GM18861 (cell line): Measurements from ENCODE around the gene CAMK4.

Experiments used
- ATAC-seq: cut with Tn5 transposase; IDR thresholded peaks from one replicate; pipeline ENCODE4 v1.9.1; 2021; ENCODE audit not compliant: unreplicated experiment

Gene CAMK4

GRCh38 chr5:111472579-111472978 lies 248.4 kb downstream of the CAMK4 start:
- ATAC-seq, result peak; percentile 53

DNA sequence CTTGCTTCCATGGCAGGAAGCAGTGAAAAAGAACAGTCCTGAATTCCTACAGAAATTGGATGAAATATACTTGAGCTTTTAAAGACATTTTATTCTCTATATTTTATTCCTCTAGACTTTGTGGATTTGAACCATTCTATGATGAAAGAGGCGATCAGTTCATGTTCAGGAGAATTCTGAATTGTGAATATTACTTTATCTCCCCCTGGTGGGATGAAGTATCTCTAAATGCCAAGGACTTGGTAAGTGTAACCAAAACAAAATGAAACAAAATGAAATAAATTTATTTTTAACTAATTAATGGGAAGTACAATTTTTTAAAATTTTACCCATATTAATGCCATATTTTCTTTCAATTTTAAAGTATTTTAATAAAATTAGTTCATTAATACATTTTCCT lies 254.1 kb downstream of the CAMK4 start:
- no peak for ATAC-seq

DNA sequence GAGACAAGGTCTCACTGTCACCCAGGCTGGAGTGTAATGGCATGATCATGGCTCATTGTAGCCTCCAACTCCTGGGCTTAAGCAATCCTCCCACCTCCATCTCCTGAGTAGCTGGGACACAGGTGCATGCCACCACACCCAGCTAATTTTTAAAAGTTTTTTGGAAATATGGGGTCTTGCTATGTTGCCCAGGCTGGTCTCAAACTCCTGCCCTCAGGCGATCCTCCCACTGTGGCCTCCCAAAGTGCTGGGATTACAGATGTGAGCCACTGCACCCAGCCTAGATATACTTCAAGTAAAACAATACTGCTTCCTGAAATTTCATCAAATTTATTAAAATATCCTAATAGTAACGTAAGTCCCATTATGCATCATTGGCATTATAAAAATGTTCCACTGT lies 254.7 kb downstream of the CAMK4 start:
- no peak for ATAC-seq

DNA sequence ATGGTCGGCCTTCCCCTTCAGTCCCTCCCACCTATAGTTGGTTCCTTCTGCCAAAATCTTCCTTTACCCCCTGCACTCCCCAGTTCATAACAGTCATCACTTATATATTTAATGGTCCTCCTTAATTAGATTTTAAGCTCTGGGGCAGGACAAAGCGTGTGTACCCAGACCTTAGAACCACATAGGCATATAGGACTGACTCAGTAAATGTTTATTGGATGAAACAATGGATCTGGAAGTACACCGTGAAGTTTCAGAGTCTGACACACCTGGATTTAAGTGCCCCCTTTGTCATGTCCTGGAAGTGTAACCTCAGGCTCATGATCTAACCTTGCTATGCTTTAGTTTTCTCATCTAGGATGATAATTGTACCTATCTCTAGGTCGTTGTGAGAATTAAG lies 256.2 kb downstream of the CAMK4 start:
- ATAC-seq, result no peak

GRCh38 chr5:111486055-111486454 lies 261.9 kb downstream of the CAMK4 start:
- ATAC-seq, result no peak

- ATAC-seq, result no peak
Measured at GRCh38 chr5:111486926-111487325, 262.7 kb downstream of the CAMK4 start.

GRCh38 chr5:111488353-111488752 lies 264.2 kb downstream of the CAMK4 start:
- no peak for ATAC-seq

DNA sequence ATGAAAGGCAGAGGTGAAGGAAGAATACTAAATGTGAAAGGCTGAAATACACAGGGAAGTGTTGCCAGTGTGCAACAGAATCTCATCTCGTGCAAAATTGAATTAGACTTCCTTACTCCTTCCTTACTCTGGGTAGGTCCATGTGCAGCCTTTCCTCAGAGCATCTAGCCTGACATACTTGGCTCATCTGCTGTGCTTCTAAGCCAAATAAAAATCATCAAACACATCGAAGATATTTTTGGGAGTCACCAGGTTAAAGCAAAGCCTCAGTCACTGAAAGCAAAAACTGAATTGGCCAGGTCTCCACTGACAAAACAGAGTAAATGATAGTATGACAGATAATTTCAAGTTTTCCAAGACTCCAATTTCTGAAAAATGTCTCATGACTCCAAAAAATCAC lies 268.8 kb downstream of the CAMK4 start:
- no peak for ATAC-seq

GRCh38 chr5:111494355-111494999 lies 270.3 kb downstream of the CAMK4 start:
- peak; percentile 41 for ATAC-seq

DNA sequence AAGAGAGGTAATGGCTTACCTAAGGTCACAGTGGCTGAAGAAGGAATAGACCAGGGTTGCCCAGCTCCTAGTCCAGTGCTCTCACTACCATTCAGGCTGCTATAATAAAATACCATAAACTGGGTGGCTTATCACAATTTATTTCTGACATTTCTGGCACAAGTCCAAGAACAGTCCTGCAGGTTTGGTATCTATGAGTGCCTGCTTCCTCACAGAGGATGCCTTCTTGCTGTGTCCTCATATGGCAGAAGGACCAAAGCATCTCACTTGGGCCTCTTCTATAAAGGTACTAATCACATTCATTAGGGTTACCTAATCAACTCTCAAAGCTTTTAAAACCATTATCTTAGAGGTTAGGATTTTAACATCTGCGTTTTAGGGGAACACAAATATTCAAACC lies 271.0 kb downstream of the CAMK4 start:
- peak; percentile 4 for ATAC-seq

GRCh38 chr5:111498346-111498745 lies 274.2 kb downstream of the CAMK4 start:
- ATAC-seq, result no peak

DNA sequence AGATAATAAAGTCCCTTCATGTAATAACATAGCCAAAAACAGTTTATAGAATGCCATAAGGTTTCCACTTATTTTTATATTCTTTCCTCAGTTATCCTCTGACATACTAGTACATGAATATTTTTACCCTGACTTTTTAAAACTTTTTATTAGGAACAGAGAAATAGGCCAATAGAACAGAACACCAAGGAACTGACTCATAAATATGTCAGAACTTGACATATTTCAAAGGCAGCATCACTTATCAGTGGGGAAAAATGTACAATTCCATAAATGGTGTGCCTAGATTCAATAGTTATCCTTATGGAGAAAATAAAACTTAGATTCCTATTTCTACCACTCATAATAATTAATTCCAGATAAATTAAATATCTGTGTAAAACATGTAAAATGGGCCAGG lies 278.8 kb downstream of the CAMK4 start:
- ATAC-seq, result no peak

GRCh38 chr5:111505096-111505495 lies 280.9 kb downstream of the CAMK4 start:
- no peak for ATAC-seq

DNA sequence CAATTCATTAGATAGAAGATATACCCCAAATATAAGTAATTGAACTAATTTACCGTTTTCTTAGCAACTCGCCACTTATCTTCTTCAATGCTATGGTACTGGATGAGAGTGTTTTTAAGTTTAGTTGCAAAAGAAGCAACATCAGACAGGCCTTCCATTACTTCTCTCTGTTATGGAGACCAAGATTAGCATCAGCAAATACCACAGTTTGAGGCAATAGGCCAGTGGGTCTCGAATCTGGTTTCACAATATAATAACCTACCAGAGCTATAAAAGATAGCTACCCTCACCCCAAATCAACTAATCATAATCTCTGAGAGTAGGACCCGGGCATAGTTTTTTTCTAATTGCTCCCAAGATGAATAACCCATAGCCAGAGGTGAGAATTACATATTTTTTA lies 283.1 kb downstream of the CAMK4 start:
- ATAC-seq, result no peak

DNA sequence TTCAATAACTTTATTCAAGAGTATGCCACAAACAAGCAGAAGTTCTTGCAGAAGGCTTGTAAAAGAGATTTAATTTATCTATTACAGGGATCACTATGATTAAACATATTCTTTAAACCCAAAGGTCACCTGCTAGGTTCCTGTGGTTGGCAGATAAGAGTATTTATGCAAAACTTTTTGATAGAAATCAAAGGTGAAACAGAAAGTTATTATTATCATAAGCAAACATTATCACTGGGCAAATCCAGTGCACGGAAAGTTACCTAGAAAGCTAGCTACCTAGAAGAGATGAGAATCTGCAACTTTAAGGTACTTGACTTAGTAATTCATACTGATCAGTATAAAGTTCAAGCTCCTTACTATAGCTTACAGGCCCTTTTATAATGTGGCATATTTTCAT lies 284.9 kb downstream of the CAMK4 start:
- no peak for ATAC-seq

DNA sequence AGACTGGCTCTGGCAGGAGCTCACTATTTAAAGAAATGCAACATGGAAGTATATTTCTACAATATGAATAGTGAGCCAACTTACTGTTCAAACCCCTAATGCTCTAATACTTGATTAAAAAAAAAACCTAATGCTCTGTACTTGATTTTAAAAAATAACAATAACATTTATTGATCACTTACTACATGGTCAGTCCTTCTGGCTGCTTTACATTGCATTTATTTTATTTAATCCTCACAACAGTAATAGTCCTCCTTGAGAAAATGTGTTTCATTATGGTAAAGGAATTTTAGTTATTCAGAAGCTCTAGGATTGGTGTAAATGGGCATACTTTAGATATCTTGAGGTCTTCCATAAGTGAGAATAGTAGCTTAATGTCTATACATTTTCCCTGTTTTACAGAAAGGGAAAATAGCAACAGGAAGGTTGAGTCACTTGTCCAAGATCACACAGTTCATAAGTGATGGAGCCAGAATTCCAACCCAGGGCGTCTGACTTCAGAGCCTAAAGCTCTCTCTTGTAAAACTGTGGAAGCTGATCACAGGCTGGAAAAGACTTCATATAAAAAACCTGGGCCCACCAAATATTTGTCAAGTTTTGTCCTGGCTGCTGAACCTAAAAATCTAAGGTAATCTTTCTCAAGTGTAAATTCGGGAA lies 287.1 kb downstream of the CAMK4 start:
- no peak for ATAC-seq

DNA sequence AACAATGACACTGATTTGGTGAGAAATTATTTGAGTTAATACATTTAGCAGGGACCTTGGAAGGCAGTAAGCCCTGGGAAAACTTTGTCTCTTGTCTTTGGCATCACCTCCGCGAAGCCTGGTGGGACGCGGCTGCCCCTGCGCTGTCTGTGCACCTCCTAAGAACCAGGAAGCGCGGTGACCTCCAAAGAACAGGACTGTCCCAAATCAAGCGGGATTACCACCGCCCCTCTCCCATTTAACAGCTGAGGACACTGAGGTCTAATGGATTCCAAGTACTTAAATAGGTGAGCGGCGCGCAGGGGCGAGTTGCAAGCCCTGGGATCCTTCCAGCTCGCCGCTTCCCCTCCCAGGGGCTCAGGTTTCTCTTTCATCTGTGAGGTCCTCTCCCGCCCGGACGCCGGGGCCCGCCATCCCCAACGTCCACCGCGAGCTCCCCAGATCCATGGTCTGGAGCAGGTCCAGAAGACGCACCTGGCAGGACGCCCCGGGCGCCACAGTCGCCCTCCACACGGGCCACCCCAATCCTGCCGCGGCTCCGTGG lies 287.7 kb downstream of the CAMK4 start:
- no peak for ATAC-seq

- ATAC-seq, result peak; percentile 91
Measured at GRCh38 chr5:111512375-111513130, 288.4 kb downstream of the CAMK4 start, which contains the start of gene STARD4. TSS of gene STARD4 (minus strand) at chr5:111512535. CDS start at chr5:111507433, 5,102 bp downstream.

GRCh38 chr5:111513131-111513520 lies 288.9 kb downstream of the CAMK4 start:
- no peak for ATAC-seq

GRCh38 chr5:111514087-111514486 lies 289.9 kb downstream of the CAMK4 start:
- no peak for ATAC-seq

DNA sequence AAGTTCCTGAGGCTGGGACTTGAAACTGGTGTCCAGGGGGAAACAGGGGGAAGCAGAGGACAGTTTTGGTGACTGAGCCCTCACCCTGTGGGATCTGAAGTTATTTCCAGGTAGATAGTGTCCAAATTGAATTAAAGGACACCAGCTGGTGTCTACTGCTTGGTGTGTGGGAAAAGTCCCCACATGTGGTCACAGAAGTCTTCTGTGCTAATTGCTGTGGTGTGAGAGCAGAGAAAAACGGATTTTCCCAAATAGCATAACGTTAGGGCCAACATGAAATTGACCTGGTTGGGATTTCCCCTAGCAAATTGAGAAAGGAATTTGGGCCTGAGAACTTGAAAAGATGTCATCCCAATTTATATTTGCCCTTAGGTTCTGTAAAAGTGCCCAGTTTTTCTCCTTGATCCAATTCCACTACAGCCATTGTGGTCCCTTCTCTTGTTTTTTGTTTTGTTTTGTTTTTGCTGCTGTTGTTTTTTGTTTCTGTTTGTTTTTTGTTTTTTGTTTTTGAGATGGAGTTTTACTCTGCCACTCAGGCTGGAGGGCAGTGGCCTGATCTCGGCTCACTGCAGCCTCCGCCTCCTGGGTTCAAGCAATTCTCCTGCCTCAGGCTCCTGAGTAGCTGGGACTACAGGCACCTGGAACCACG lies 293.8 kb downstream of the CAMK4 start:
- no peak for ATAC-seq
